Peyer's patch (tissue), 4 donors: ENCODE results near the gene SCNM1.

Experiments used
- CTCF ChIP-seq, 6 experiments: fragments of 450-650 bp in 4 of 6; fragments of 200-600 bp in 2 of 6; sonication (generic) in 1 of 6; IDR thresholded peaks; one replicate each; pipeline ENCODE4 v1.5.1; 2017 to 2019; ENCODE audit warnings: antibody characterized with exemption in 6 of 6, mild to moderate bottlenecking in 3 of 6, moderate library complexity in 1 of 6
- POLR2A ChIP-seq, 2 donors: fragments of 450-650 bp; IDR thresholded peaks; one replicate each; pipeline ENCODE4 v1.5.1; 2017; ENCODE audit warnings: antibody characterized with exemption in 2 of 2, mild to moderate bottlenecking in 2 of 2, moderate library complexity in 2 of 2

GRCh38 chr1:151184211-151184610 lies 18.3 kb downstream of the SCNM1 start:
- TF ChIP-seq CTCF (IDR thresholded peaks at IDR 0.05) (no peak), POLR2A (IDR thresholded peaks at IDR 0.05) (no peak)
